ENCODE measurements around the gene IBTK.
"Not testable (repeated sequence)": the region's sequence is repeated elsewhere in the genome, so short reads cannot be mapped to it uniquely, and the experiment has no call there.

Gene IBTK

GRCh38 chr6:82131441-82131840, 116.1 kb downstream of the IBTK start:
- TF ChIP-seq EZH2phosphoT487 (conservative IDR thresholded peaks at IDR 0.05; ENCODE audit: low read length) (no peak), CTCF (IDR thresholded peaks at IDR 0.05; ENCODE audit: insufficient read depth, low read length, poor library complexity, severe bottlenecking) (no peak)
- no peak overlapping the region for H2AFZ ChIP-seq (ENCODE audit: low read depth, low read length, severe bottlenecking)
- H3K9me2 ChIP-seq (replicated peaks; ENCODE audit: insufficient read depth, low read length): no peaks in the 10 kb centered on the region; the same call in 1 of the 2 replicates
- H3K27ac ChIP-seq (ENCODE audit: low read depth, low read length): no peak overlapping the region
- no peaks in the 10 kb centered on the region for H3K79me2 ChIP-seq (ENCODE audit: insufficient read depth, low read length)
- no peak overlapping the region for H3K9ac ChIP-seq (ENCODE audit: low read length)
- H3K36me3 ChIP-seq (ENCODE audit: low read length): no peaks in the 10 kb centered on the region
- no peaks in the 10 kb centered on the region for H3K27me3 ChIP-seq (ENCODE audit: low read length)
- H4K20me1 ChIP-seq (ENCODE audit: low read depth, low read length): no peaks in the 10 kb centered on the region
- H3F3A ChIP-seq (ENCODE audit: insufficient read depth): no peaks in the 10 kb centered on the region
- H3K4me3 ChIP-seq (ENCODE audit: insufficient read depth, low read length, poor library complexity, severe bottlenecking): no peak overlapping the region
- no peak overlapping the region for H3K4me2 ChIP-seq (ENCODE audit: low read depth, low read length, poor library complexity, severe bottlenecking)
- H3K9me3 ChIP-seq (ENCODE audit: insufficient read depth, low read length): no peaks in the 10 kb centered on the region

- H3K4me3 ChIP-seq (ENCODE audit: insufficient read depth, low read length, poor library complexity, severe bottlenecking): no peak overlapping the region
- no peaks in the 10 kb centered on the region for H3K36me3 ChIP-seq (ENCODE audit: low read length)
- H3K27ac ChIP-seq (ENCODE audit: low read depth, low read length): no peak overlapping the region
- no peaks in the 10 kb centered on the region for H3K9me3 ChIP-seq (ENCODE audit: insufficient read depth, low read length)
- H3K4me2 ChIP-seq (ENCODE audit: low read depth, low read length, poor library complexity, severe bottlenecking): no peak overlapping the region
- no peak for TF ChIP-seq EZH2phosphoT487 (conservative IDR thresholded peaks at IDR 0.05; ENCODE audit: low read length)
- TF ChIP-seq CTCF (IDR thresholded peaks at IDR 0.05; ENCODE audit: insufficient read depth, low read length, poor library complexity, severe bottlenecking): no peak
- no peaks in the 10 kb centered on the region; the same call in 1 of the 2 replicates for H3K9me2 ChIP-seq (replicated peaks; ENCODE audit: insufficient read depth, low read length)
- no peak overlapping the region for H2AFZ ChIP-seq (ENCODE audit: low read depth, low read length, severe bottlenecking)
- H3K27me3 ChIP-seq (ENCODE audit: low read length): no peaks in the 10 kb centered on the region
- H4K20me1 ChIP-seq (ENCODE audit: low read depth, low read length): no peaks in the 10 kb centered on the region
- H3F3A ChIP-seq (ENCODE audit: insufficient read depth): no peaks in the 10 kb centered on the region
- H3K79me2 ChIP-seq (ENCODE audit: insufficient read depth, low read length): no peaks in the 10 kb centered on the region
- H3K9ac ChIP-seq (ENCODE audit: low read length): no peak overlapping the region
Measured at GRCh38 chr6:82129797-82130196, 117.7 kb downstream of the IBTK start.

- H3K36me3 ChIP-seq (ENCODE audit: low read length); H3K9me3 ChIP-seq (ENCODE audit: insufficient read depth, low read length); H3F3A ChIP-seq (ENCODE audit: insufficient read depth); H3K4me2 ChIP-seq (ENCODE audit: low read depth, low read length, poor library complexity, severe bottlenecking); H2AFZ ChIP-seq (ENCODE audit: low read depth, low read length, severe bottlenecking); H3K27ac ChIP-seq (ENCODE audit: low read depth, low read length); H3K9me2 ChIP-seq (replicated peaks; ENCODE audit: insufficient read depth, low read length); H4K20me1 ChIP-seq (ENCODE audit: low read depth, low read length); H3K27me3 ChIP-seq (ENCODE audit: low read length); H3K9ac ChIP-seq (ENCODE audit: low read length); H3K79me2 ChIP-seq (ENCODE audit: insufficient read depth, low read length); H3K4me3 ChIP-seq (ENCODE audit: insufficient read depth, low read length, poor library complexity, severe bottlenecking): not testable (repeated sequence)
Measured at GRCh38 chr6:82128973-82129372, 118.6 kb downstream of the IBTK start.

- no peaks in the 10 kb centered on the region for H3K9me3 ChIP-seq (ENCODE audit: insufficient read depth, low read length)
- H3F3A ChIP-seq (ENCODE audit: insufficient read depth): no peaks in the 10 kb centered on the region
- no peak overlapping the region for H3K9ac ChIP-seq (ENCODE audit: low read length)
- H3K9me2 ChIP-seq (replicated peaks; ENCODE audit: insufficient read depth, low read length): no peaks in the 10 kb centered on the region
- no peak for TF ChIP-seq CTCF (IDR thresholded peaks at IDR 0.05; ENCODE audit: insufficient read depth, low read length, poor library complexity, severe bottlenecking)
- TF ChIP-seq EZH2phosphoT487 (conservative IDR thresholded peaks at IDR 0.05; ENCODE audit: low read length): no peak
- no peak overlapping the region for H3K27ac ChIP-seq (ENCODE audit: low read depth, low read length)
- no peak overlapping the region for H3K4me3 ChIP-seq (ENCODE audit: insufficient read depth, low read length, poor library complexity, severe bottlenecking)
- H3K36me3 ChIP-seq (ENCODE audit: low read length): no peaks in the 10 kb centered on the region
- no peaks in the 10 kb centered on the region; the same call in 1 of the 2 replicates for H3K27me3 ChIP-seq (ENCODE audit: low read length)
- H3K79me2 ChIP-seq (ENCODE audit: insufficient read depth, low read length): no peaks in the 10 kb centered on the region
- no peak overlapping the region for H3K4me2 ChIP-seq (ENCODE audit: low read depth, low read length, poor library complexity, severe bottlenecking)
- no peaks in the 10 kb centered on the region for H4K20me1 ChIP-seq (ENCODE audit: low read depth, low read length)
- H2AFZ ChIP-seq (ENCODE audit: low read depth, low read length, severe bottlenecking): no peak overlapping the region
Measured at GRCh38 chr6:82123632-82124031, 123.9 kb downstream of the IBTK start.
